GM18867 (cell line): ENCODE data around the gene PPP3R1.

Experiments used
- ATAC-seq: cut with Tn5 transposase; IDR thresholded peaks from one replicate; pipeline ENCODE4 v1.9.1; 2021; ENCODE audit warnings: mild to moderate bottlenecking, moderate library complexity; ENCODE audit not compliant: unreplicated experiment

The PPP3R1 gene

GRCh38 chr2:68236103-68236734 lies 16.1 kb downstream of the PPP3R1 start:
- ATAC-seq: no peak

- ATAC-seq: no peak
Observed at GRCh38 chr2:68235090-68235489, 17.2 kb downstream of the PPP3R1 start.

GRCh38 chr2:68234405-68234804 lies 17.9 kb downstream of the PPP3R1 start:
- ATAC-seq: no peak

GRCh38 chr2:68231061-68231372 lies 21.3 kb downstream of the PPP3R1 start:
- no peak for ATAC-seq

GRCh38 chr2:68230241-68231060 lies 21.9 kb downstream of the PPP3R1 start:
- no peak for ATAC-seq

GRCh38 chr2:68226794-68227193 lies 25.5 kb downstream of the PPP3R1 start:
- no peak for ATAC-seq

- ATAC-seq: peak; percentile 78
Observed at GRCh38 chr2:68225119-68225632, 27.2 kb downstream of the PPP3R1 start.

GRCh38 chr2:68223419-68223818 lies 28.9 kb downstream of the PPP3R1 start:
- ATAC-seq: no peak

GRCh38 chr2:68222287-68222686 lies 30.0 kb downstream of the PPP3R1 start:
- ATAC-seq: no peak

- no peak for ATAC-seq
Observed at GRCh38 chr2:68218343-68218901, 33.9 kb downstream of the PPP3R1 start.

GRCh38 chr2:68217729-68218128 lies 34.6 kb downstream of the PPP3R1 start:
- no peak for ATAC-seq

- ATAC-seq: peak; percentile 32
Observed at GRCh38 chr2:68216454-68217310, 35.6 kb downstream of the PPP3R1 start.

GRCh38 chr2:68214381-68214780 lies 38.0 kb downstream of the PPP3R1 start:
- ATAC-seq: peak; percentile 82

- no peak for ATAC-seq
Observed at GRCh38 chr2:68206793-68207192, 45.5 kb downstream of the PPP3R1 start.

- peak; percentile 93 for ATAC-seq
Observed at GRCh38 chr2:68203587-68203986, 48.7 kb downstream of the PPP3R1 start.

- no peak for ATAC-seq
Observed at GRCh38 chr2:68200157-68200787, 52.1 kb downstream of the PPP3R1 start.

- ATAC-seq: no peak
Observed at GRCh38 chr2:68196120-68196716, 56.1 kb downstream of the PPP3R1 start.

- no peak for ATAC-seq
Observed at GRCh38 chr2:68195096-68195495, 57.2 kb downstream of the PPP3R1 start.

- ATAC-seq: no peak
Observed at GRCh38 chr2:68193787-68194372, 58.5 kb downstream of the PPP3R1 start.

- ATAC-seq: no peak
Observed at GRCh38 chr2:68193144-68193543, 59.2 kb downstream of the PPP3R1 start.
